T-helper 9 cell (primary cell): Measurements from ENCODE around the gene PRKAR1A.
"Not testable (repeated sequence)": the region's sequence is repeated elsewhere in the genome, so short reads cannot be mapped to it uniquely, and the experiment has no call there.

Experiments used
- DNase-seq: peaks from one replicate; pipeline ENCODE4 v3.0.0-alpha.2; 2020

PRKAR1A gene

GRCh38 chr17:68511671-68512246, 471 bp upstream of the PRKAR1A start:
- DNase-seq, result peak; percentile 66

GRCh38 chr17:68512960-68513474, 787 bp downstream of the PRKAR1A start:
- no peak for DNase-seq

GRCh38 chr17:68513932-68514331, 1.7 kb downstream of the PRKAR1A start:
- DNase-seq, result no peak

DNA sequence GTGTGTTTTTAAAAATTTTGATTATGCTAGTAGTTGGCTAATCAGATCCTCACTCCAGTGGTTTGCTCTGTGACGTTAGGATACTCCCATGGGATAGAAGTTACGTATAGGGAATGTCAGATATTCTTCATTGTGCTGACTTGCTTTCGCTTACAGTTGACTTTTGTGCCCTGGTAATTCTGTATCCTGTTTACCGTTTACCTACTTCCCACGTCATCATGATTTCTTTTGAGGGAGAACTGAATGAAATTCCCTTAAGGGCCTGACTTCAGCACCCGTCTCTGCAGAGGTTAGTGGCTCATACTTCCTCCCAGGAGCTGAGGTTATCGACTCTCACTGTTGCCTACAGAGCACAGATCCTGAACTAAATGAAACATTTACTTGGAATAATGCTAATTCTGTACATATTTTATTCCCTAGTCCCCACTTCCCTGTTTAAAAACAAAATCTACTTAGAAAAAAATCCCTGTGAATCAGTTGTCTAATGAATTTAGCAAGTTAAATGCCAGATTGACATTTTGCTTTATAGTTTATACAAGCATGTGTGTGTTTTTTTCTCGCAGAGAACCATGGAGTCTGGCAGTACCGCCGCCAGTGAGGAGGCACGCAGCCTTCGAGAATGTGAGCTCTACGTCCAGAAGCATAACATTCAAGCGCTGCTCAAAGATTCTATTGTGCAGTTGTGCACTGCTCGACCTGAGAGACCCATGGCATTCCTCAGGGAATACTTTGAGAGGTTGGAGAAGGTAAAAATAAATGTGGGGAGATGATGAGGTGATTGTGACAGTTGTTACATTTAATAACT, 2.8 kb downstream of the PRKAR1A start:
- DNase-seq, result no peak

DNA sequence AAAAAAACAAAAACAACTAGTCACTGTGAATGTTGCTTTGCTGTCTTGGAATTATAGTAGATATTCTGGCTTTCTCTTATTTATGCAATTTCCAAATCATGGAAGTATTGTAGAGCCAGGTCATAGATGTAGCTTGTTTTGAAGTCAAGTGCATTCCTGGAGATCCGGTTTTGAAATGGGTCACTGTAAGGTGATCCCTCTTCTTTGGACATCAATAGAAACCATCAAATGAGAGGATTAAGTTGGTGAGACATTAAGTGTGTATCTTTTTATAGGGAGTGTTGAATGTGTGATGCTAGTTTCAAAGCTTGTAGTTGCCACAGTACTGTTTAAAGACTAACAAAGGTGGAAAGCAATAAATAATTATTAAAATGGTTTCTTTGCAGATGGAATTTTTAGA, 4.5 kb downstream of the PRKAR1A start:
- no peak for DNase-seq

DNA sequence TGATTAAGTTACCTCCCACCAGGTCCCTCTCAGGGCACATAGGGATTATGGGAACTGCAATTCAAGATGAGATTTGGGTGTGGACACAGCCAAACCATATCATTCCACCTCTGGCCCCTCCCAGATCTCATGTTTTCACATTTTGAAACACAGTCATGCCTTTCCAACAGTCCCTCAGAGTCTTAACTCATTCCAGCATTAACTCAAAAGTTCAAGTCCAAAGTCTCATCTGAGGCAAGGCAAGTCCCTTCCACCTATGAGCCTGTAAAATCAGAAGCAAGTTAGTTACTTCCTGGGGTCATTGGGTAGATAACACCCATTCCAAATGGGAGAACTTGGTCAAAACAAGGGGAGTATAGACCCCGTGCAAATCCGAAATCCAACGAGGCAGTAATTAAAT, 5.4 kb downstream of the PRKAR1A start:
- DNase-seq, result not testable (repeated sequence)

- DNase-seq, result no peak
These were observed 6.0 kb downstream of the PRKAR1A start for GRCh38 chr17:68518063-68518815.

DNA sequence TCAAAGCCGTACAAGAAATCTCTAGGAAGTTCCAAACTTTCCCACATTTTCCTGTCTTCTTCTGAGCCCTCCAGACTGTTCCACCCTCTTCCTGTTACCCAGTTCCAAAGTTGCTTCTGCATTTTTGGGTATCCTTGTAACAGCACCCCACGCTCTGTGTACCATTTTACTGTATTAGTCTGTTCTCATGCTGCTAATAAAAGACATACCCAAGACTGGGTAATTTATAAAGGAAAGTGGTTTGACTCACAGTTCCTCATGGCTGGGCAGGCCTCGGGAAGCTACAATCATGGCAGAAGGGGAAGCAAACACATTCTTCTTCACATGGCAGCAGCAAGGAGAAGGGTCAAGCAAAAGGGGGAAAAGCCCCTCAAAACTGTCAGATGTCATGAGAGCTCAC, 6.8 kb downstream of the PRKAR1A start:
- not testable (repeated sequence) for DNase-seq

GRCh38 chr17:68519911-68520310, 7.7 kb downstream of the PRKAR1A start:
- DNase-seq, result no peak

GRCh38 chr17:68522266-68522665, 10.0 kb downstream of the PRKAR1A start:
- no peak for DNase-seq

DNA sequence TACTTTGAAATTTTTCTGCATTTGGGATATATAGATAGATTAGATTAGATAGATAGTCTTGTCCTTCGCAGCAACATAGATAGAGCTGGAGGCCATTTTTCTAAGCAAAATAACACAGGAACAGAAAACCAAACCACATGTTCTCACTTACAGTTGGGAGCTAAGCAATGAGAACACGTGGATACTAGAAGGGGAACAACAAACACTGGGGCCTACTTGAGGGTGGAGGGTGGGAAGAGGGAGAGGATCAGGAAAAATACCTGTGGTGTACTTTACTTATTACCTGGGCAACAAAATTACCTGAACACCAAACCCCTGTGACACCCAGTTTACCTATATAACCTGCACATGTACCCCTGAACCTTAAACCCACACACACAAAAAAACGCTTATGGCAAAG, 14.3 kb downstream of the PRKAR1A start:
- no peak for DNase-seq

- no peak for DNase-seq
These were observed 15.1 kb downstream of the PRKAR1A start for GRCh38 chr17:68527314-68527713.

- DNase-seq, result no peak
These were observed 19.0 kb downstream of the PRKAR1A start for GRCh38 chr17:68531252-68531651.

GRCh38 chr17:68532826-68533225, 20.6 kb downstream of the PRKAR1A start:
- no peak for DNase-seq

DNA sequence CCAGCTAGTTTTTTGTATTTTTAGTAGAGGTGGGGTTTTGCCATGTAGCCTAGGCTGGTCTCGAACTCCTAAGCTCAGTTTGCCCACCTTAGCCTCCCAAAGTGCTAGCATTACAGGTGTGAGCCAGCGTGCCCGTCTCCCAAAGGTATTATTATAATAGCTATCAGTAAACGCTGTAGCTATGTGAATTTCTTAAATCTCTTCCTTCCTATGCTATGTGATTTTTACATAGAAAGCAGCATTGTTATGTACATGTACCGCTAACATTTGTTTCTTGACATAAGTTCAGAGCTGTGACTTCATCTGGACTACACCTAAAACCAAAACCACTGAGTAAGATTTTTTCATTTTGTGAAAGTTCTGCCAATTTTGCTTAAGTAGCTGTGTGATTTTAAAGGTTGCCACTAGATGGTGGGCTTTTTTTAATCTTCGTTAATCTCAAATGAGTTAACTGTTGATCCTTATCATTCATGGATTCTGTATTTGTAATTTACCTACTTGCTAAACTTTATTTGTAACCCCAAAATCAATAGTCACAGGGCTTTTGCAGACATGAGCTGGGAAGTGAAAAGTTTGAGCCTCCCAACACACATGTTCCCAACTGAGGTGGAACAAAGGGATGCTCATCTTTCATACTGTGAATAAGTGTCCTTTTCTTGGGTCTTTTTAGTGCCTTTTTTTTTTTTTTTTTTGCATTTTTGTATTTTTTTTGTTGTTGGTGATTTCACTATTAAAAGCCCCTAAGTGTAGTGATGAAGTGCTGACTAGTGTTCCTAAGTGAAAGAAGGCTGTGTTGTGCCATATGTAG, 21.9 kb downstream of the PRKAR1A start:
- DNase-seq, result no peak

DNA sequence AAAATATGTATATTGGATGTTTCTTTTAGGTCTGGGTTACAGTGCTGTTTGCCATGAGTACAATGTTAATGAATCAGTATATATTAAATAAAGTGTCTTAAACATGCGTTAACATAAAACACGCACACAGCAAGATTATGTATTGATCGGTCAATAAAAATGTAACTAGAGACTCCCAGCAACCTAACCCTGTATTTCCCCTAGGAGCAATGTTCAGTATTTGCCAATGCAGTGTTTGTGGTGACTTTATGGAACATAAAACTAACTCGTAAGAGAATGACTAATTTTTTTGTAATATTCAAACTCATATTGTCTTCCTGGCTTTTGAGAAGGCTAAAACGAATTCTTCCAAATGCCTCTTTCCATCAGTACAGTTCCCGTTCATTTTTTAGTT, 22.5 kb downstream of the PRKAR1A start:
- DNase-seq, result no peak

- DNase-seq, result no peak
These were observed 23.7 kb downstream of the PRKAR1A start for GRCh38 chr17:68535922-68536321.

GRCh38 chr17:68539548-68540467, 27.6 kb downstream of the PRKAR1A start:
- no peak for DNase-seq

DNA sequence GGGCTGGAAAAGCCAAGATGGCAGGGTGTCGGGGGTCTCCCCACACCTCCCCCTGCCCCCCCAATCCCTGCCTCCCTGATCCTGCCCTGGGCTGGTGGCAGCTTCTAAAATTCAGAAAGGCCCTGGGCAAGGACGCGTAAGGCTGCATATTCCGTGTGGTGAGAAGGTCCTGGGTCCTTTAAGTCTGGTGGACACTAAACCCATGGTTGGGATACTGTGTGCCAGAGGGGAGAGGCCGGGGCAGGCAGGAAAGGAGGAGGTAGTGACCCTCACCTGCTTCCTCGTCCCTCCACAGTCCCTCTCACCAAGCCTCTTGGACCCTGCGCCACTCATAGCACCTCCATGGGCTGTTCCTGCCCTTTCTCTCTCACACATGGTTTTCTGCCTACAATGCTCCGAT, 28.8 kb downstream of the PRKAR1A start:
- no peak for DNase-seq

- DNase-seq, result no peak
These were observed 29.6 kb downstream of the PRKAR1A start for GRCh38 chr17:68541816-68542215.

DNA sequence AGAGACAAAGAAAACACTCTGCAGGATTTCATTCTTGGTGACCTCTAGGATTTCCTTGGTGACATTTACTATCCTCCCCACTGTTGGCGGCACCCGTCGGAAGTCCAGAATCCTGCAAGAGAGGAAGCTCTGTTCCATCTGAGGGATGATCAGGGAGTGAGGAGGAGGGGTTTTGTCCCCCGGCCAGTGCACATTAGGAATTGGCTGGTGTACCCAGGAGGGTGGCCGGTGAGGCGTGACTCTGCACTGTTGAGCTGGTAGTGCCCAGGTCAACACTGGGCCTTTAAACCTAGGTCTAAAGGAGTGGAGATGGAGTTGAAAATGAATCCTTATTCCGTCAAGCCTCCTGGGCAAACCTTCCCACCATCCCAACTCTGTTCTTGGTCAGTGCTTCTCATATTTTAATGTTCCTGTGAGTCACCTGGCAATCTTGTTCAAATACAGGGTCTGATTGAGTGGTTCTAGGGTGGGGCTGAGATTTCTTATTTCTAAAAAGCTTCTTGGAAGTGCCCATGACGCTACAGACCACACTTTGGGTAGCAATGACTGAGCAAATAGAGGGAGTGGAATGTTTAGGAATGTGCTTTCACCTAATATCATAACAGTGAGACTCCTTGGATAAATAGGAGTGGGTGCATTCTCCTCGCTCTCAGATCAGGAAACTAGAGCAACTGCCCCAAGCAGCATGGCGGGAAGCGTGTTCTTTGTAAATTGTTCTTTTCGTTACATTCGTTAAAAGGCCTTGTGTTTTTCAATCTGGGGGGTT, 30.7 kb downstream of the PRKAR1A start:
- no peak for DNase-seq
